Measurements from ENCODE around the gene COL6A1.

COL6A1 gene

GRCh38 chr21:46050668-46051378, 69.3 kb downstream of the COL6A1 start:
- no peak for DNase-seq

- DNase-seq: no peak
Measured at GRCh38 chr21:46051379-46051770, 69.8 kb downstream of the COL6A1 start.

GRCh38 chr21:46051821-46052675, 70.5 kb downstream of the COL6A1 start:
- no peak for DNase-seq

GRCh38 chr21:46052703-46053651, 71.4 kb downstream of the COL6A1 start:
- DNase-seq: peak; percentile 42

- DNase-seq: no peak
Measured at GRCh38 chr21:46054031-46054430, 72.5 kb downstream of the COL6A1 start.

- no peak for DNase-seq
Measured at GRCh38 chr21:46054451-46054881, 72.9 kb downstream of the COL6A1 start.

Measured in activated naive CD4-positive, alpha-beta T cell treated with anti-CD3 and anti-CD28 coated beads, Interleukin-2, amount 50 U/mL, for 16 hours (primary cell).